ENCODE measurements around the gene RABGGTB.
"Not testable (repeated sequence)": the region's sequence is repeated elsewhere in the genome, so short reads cannot be mapped to it uniquely, and the experiment has no call there.

The RABGGTB gene

GRCh38 chr1:75796376-75797272 is 10.6 kb downstream of the RABGGTB start, which contains the start of gene MSH4:
MSH4 (plus strand) TSS chr1:75796882; CDS start chr1:75796986, 104 bp downstream.
- DNase-seq: no peak

- no peak for DNase-seq
These were observed 11.2 kb downstream of the RABGGTB start for GRCh38 chr1:75797273-75797588.

GRCh38 chr1:75797606-75798216 is 11.7 kb downstream of the RABGGTB start:
- DNase-seq: no peak

- DNase-seq: not testable (repeated sequence)
These were observed 15.4 kb downstream of the RABGGTB start for GRCh38 chr1:75801480-75801879.

- DNase-seq: no peak
These were observed 22.9 kb downstream of the RABGGTB start for GRCh38 chr1:75808921-75809320.

- DNase-seq: not testable (repeated sequence)
These were observed 24.1 kb downstream of the RABGGTB start for GRCh38 chr1:75810113-75810512.

GRCh38 chr1:75811211-75811981 is 25.3 kb downstream of the RABGGTB start:
- DNase-seq: no peak

- no peak for DNase-seq
These were observed 26.0 kb downstream of the RABGGTB start for GRCh38 chr1:75812065-75812464.

- DNase-seq: not testable (repeated sequence)
These were observed 37.5 kb downstream of the RABGGTB start for GRCh38 chr1:75823596-75823995.

- no peak for DNase-seq
These were observed 50.6 kb downstream of the RABGGTB start for GRCh38 chr1:75836528-75837100.

- DNase-seq: no peak
These were observed 52.0 kb downstream of the RABGGTB start for GRCh38 chr1:75838079-75838478.

- no peak for DNase-seq
These were observed 55.4 kb downstream of the RABGGTB start for GRCh38 chr1:75841421-75841820.

Measured in kidney glomerular epithelial cell (primary cell).